Activated CD4-positive, alpha-beta T cell treated with anti-CD3 and anti-CD28 coated beads, Interleukin-2, amount 10 ng/mL, durations not matched to agents 24 days and 14 days (primary cell): ENCODE data around the gene RAP2B. TPM values are rescaled to one million over a fixed set of nuclear protein-coding genes. Genes with fewer than 3 reads are reported as not detected.
A peak's percentile ranks its signal among the peaks of the same experiment; 100 is the strongest.
"Not testable (repeated sequence)": the region's sequence is repeated elsewhere in the genome, so short reads cannot be mapped to it uniquely, and the experiment has no call there.

Source experiments
- DNase-seq: peaks from one replicate; pipeline ENCODE4 v3.0.0; 2022
- H3K27ac Mint-ChIP-seq: one replicate; pipeline ENCODE4 v1.8.0; 2022; ENCODE audit warnings: mild to moderate bottlenecking, mixed read lengths
- H3K27me3 Mint-ChIP-seq: one replicate; pipeline ENCODE4 v1.8.0; 2022; ENCODE audit warnings: mixed read lengths
- H3K36me3 Mint-ChIP-seq: one replicate; pipeline ENCODE4 v1.8.0; 2022; ENCODE audit warnings: low read depth, mild to moderate bottlenecking, mixed read lengths
- H3K4me1 Mint-ChIP-seq: one replicate; pipeline ENCODE4 v1.8.0; 2021; ENCODE audit warnings: mixed read lengths
- H3K4me3 Mint-ChIP-seq: one replicate; pipeline ENCODE4 v1.8.0; 2022; ENCODE audit warnings: mild to moderate bottlenecking, moderate library complexity, mixed read lengths
- H3K9me3 Mint-ChIP-seq: one replicate; pipeline ENCODE4 v1.8.0; 2021; ENCODE audit warnings: mixed read lengths
- intact Hi-C: fragments of 100-400 bp; cut with micrococcal nuclease; formaldehyde crosslinking; loops from one replicate; pipeline ENCODE4 v1.15.1; 2023
- total RNA-seq: library from RNA; stranded (reverse); gene quantifications from 2 replicates; pipeline ENCODE4 v1.2.3, GENCODE V29; 2022

Gene RAP2B
- 13.4 and 13.5 TPM in 2 replicates for total RNA-seq

GRCh38 chr3:153161714-153162512, at the start of gene RAP2B:
Gene RAP2B, plus strand, starts transcription at chr3:153162226. Its CDS starts 468 bp downstream, at chr3:153162694.
- peaks cover 40% of the 10 kb centered on the region for H3K4me1 Mint-ChIP-seq
- intact Hi-C loops = loop anchor here (1.0 to 5.0 kb wide), 7 partner anchors 24 to 1955 kb away; partner anchors contain the start of gene DHX36
- H3K4me3 Mint-ChIP-seq = peak within 1 kb of the TSS; percentile 91
- H3K9me3 Mint-ChIP-seq = no peaks in the 10 kb centered on the region
- H3K27me3 Mint-ChIP-seq = no peaks in the 10 kb centered on the region
- peaks cover 25% of the 10 kb centered on the region for H3K36me3 Mint-ChIP-seq
- DNase-seq = peak; percentile 97
- peak within 1 kb of the TSS; percentile 99 for H3K27ac Mint-ChIP-seq

- Mint-ChIP-seq H3K36me3 (no peaks in the 10 kb centered on the region), H3K4me3 (no peak overlapping the region), H3K9me3 (peaks cover 4% of the 10 kb centered on the region), H3K27ac (no peak overlapping the region), H3K27me3 (no peaks in the 10 kb centered on the region), H3K4me1 (no peaks in the 10 kb centered on the region)
- no peak for DNase-seq
- intact Hi-C loops = no loop called here
Observed at GRCh38 chr3:153113541-153113940, 48.5 kb upstream of the RAP2B start.

GRCh38 chr3:153114270-153114669, 47.8 kb upstream of the RAP2B start:
- intact Hi-C loops, H3K9me3 Mint-ChIP-seq, H3K4me1 Mint-ChIP-seq, DNase-seq, H3K27ac Mint-ChIP-seq, H3K4me3 Mint-ChIP-seq, H3K27me3 Mint-ChIP-seq, H3K36me3 Mint-ChIP-seq: not testable (repeated sequence)

GRCh38 chr3:153115326-153115725, 46.7 kb upstream of the RAP2B start:
- Mint-ChIP-seq H3K4me1 (no peaks in the 10 kb centered on the region), H3K36me3 (no peaks in the 10 kb centered on the region)
- intact Hi-C loops = no loop called here

GRCh38 chr3:153127788-153128187, 34.2 kb upstream of the RAP2B start:
- H3K36me3 Mint-ChIP-seq = no peaks in the 10 kb centered on the region
- H3K27ac Mint-ChIP-seq = no peak overlapping the region
- DNase-seq = no peak
- peaks cover 4% of the 10 kb centered on the region for H3K27me3 Mint-ChIP-seq
- peaks cover 5% of the 10 kb centered on the region for H3K4me1 Mint-ChIP-seq
- H3K9me3 Mint-ChIP-seq = peaks cover 7% of the 10 kb centered on the region
- intact Hi-C loops = no loop called here
- H3K4me3 Mint-ChIP-seq = no peak overlapping the region

More at GRCh38 chr3:153115326-153115725, 46.7 kb upstream of the RAP2B start:
- no peak for DNase-seq
- Mint-ChIP-seq H3K27ac (no peak overlapping the region), H3K27me3 (no peaks in the 10 kb centered on the region), H3K9me3 (peaks cover 4% of the 10 kb centered on the region), H3K4me3 (no peak overlapping the region)

- Mint-ChIP-seq H3K4me1 (peaks cover 5% of the 10 kb centered on the region), H3K27ac (no peak overlapping the region), H3K27me3 (peaks cover 4% of the 10 kb centered on the region), H3K9me3 (peaks cover 4% of the 10 kb centered on the region), H3K4me3 (no peak overlapping the region), H3K36me3 (no peaks in the 10 kb centered on the region)
- no peak for DNase-seq
- intact Hi-C loops = no loop called here
Observed at GRCh38 chr3:153129426-153129825, 32.6 kb upstream of the RAP2B start.

GRCh38 chr3:153129866-153130265, 32.2 kb upstream of the RAP2B start:
- Mint-ChIP-seq H3K9me3 (peaks cover 4% of the 10 kb centered on the region), H3K4me1 (peaks cover 5% of the 10 kb centered on the region), H3K27ac (no peak overlapping the region), H3K36me3 (no peaks in the 10 kb centered on the region), H3K4me3 (no peak overlapping the region), H3K27me3 (peaks cover 5% of the 10 kb centered on the region)
- intact Hi-C loops = loop anchor here (10.0 kb wide), 1 partner anchor 85 kb away; no protein-coding TSS in a partner anchor
- DNase-seq = no peak

- intact Hi-C loops = loop anchor here (10.0 kb wide), 1 partner anchor 86 kb away; no protein-coding TSS in a partner anchor
- peaks cover 4% of the 10 kb centered on the region for H3K9me3 Mint-ChIP-seq
- peaks cover 5% of the 10 kb centered on the region for H3K4me1 Mint-ChIP-seq
- no peaks in the 10 kb centered on the region for H3K36me3 Mint-ChIP-seq
- DNase-seq = no peak
- no peak overlapping the region for H3K27ac Mint-ChIP-seq
- no peak overlapping the region for H3K4me3 Mint-ChIP-seq
- H3K27me3 Mint-ChIP-seq = peaks cover 7% of the 10 kb centered on the region
Observed at GRCh38 chr3:153130312-153130977, 31.6 kb upstream of the RAP2B start.

- H3K4me3 Mint-ChIP-seq = no peak overlapping the region
- intact Hi-C loops = loop anchor here (1.0 to 10.0 kb wide), 3 partner anchors 24 to 489 kb away; no protein-coding TSS in a partner anchor
- peaks cover 3% of the 10 kb centered on the region for H3K27me3 Mint-ChIP-seq
- H3K36me3 Mint-ChIP-seq = no peaks in the 10 kb centered on the region
- H3K27ac Mint-ChIP-seq = peak overlapping the region; percentile 23
- DNase-seq = no peak
- H3K4me1 Mint-ChIP-seq = peaks cover 24% of the 10 kb centered on the region
- H3K9me3 Mint-ChIP-seq = no peaks in the 10 kb centered on the region
Observed at GRCh38 chr3:153137626-153138025, 24.4 kb upstream of the RAP2B start.

GRCh38 chr3:153138276-153139210, 23.5 kb upstream of the RAP2B start:
- H3K9me3 Mint-ChIP-seq = no peaks in the 10 kb centered on the region
- H3K4me1 Mint-ChIP-seq = peaks cover 24% of the 10 kb centered on the region
- peak overlapping the region; percentile 25 for H3K4me3 Mint-ChIP-seq
- peak; percentile 80 for DNase-seq
- intact Hi-C loops = loop anchor here (1.0 to 10.0 kb wide), 3 partner anchors 23 to 488 kb away; no protein-coding TSS in a partner anchor
- peaks cover 3% of the 10 kb centered on the region for H3K27me3 Mint-ChIP-seq
- no peaks in the 10 kb centered on the region for H3K36me3 Mint-ChIP-seq
- peak overlapping the region; percentile 76 for H3K27ac Mint-ChIP-seq

GRCh38 chr3:153142961-153143360, 19.1 kb upstream of the RAP2B start:
- intact Hi-C loops = no loop called here
- H3K27me3 Mint-ChIP-seq = no peaks in the 10 kb centered on the region
- peaks cover 5% of the 10 kb centered on the region for H3K9me3 Mint-ChIP-seq
- H3K4me3 Mint-ChIP-seq = no peak overlapping the region
- H3K4me1 Mint-ChIP-seq = peaks cover 32% of the 10 kb centered on the region
- H3K36me3 Mint-ChIP-seq = no peaks in the 10 kb centered on the region
- H3K27ac Mint-ChIP-seq = no peak overlapping the region
- no peak for DNase-seq

GRCh38 chr3:153144071-153144470, 18.0 kb upstream of the RAP2B start:
- Mint-ChIP-seq H3K36me3 (no peaks in the 10 kb centered on the region), H3K27ac (no peak overlapping the region), H3K27me3 (no peaks in the 10 kb centered on the region), H3K9me3 (peaks cover 5% of the 10 kb centered on the region), H3K4me3 (no peak overlapping the region), H3K4me1 (peaks cover 22% of the 10 kb centered on the region)
- DNase-seq = no peak
- intact Hi-C loops = no loop called here

GRCh38 chr3:153144779-153145178, 17.2 kb upstream of the RAP2B start:
- H3K36me3 Mint-ChIP-seq = no peaks in the 10 kb centered on the region
- H3K27me3 Mint-ChIP-seq = no peaks in the 10 kb centered on the region
- intact Hi-C loops = no loop called here
- DNase-seq = no peak
- no peak overlapping the region for H3K4me3 Mint-ChIP-seq
- H3K9me3 Mint-ChIP-seq = peaks cover 11% of the 10 kb centered on the region
- H3K27ac Mint-ChIP-seq = no peak overlapping the region
- peaks cover 16% of the 10 kb centered on the region for H3K4me1 Mint-ChIP-seq
